Measurements from ENCODE around the gene NOP56.

Gene NOP56

DNA sequence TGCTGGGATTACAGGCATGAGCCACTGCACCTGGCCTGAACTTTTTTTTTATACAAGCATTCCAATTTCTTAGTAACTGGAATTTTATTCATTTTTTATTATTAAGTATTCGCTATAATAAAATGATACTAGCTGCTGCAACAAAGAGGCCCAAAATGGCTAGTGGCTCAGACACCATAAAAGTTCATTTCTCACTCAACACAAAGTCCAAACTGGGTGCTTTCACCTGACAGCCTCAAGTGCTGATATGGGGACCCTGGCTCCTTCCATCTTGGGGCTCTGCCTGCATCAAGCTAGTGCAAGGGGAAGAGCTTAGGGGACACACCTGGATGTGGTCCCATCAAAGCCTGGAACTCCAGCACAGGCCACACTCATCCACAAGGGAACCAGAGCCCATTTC is 12.2 kb upstream of the NOP56 start:
- DNase-seq (no peak), ATAC-seq (no peak)

DNA sequence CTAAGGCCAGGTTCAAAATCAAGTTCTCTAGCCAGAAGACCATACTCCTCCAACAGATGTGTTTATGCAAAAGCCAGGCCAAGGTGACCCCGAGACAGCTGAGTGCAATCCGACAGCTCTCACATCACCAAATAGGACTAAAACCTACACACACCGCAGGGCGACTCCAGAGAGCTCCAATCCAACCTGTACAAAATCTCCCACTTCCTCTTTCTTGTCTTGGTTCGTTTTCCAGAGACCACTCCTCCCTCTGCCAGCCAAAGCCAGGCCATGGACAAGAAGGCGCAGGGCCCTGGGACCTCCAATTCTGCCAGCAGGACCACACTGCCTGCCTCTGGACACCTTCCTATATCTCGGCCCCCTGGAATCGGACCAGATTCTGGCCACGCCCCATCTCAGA is 11.5 kb upstream of the NOP56 start:
- no peak for ATAC-seq
- DNase-seq = no peak

DNA sequence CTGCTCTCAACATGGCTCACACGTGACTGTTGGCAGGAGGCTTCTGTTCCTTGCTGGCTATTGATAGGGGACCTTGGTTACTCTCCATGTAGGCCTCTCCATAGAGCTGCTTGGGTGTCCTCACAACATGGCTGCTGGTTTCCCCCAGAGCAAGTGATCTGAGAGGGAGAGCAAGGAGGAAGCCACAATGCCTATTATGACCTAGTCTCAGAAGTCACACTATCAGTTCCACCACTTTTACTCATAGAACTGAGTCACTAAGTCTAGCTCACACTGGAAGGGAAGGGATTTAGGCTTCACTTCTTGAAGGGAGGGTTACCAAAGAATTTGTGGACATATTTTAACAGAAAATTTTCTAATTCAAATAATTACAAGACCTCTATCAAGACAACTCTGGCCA is 8.7 kb upstream of the NOP56 start:
- DNase-seq (no peak), ATAC-seq (peak; percentile 66)

DNA sequence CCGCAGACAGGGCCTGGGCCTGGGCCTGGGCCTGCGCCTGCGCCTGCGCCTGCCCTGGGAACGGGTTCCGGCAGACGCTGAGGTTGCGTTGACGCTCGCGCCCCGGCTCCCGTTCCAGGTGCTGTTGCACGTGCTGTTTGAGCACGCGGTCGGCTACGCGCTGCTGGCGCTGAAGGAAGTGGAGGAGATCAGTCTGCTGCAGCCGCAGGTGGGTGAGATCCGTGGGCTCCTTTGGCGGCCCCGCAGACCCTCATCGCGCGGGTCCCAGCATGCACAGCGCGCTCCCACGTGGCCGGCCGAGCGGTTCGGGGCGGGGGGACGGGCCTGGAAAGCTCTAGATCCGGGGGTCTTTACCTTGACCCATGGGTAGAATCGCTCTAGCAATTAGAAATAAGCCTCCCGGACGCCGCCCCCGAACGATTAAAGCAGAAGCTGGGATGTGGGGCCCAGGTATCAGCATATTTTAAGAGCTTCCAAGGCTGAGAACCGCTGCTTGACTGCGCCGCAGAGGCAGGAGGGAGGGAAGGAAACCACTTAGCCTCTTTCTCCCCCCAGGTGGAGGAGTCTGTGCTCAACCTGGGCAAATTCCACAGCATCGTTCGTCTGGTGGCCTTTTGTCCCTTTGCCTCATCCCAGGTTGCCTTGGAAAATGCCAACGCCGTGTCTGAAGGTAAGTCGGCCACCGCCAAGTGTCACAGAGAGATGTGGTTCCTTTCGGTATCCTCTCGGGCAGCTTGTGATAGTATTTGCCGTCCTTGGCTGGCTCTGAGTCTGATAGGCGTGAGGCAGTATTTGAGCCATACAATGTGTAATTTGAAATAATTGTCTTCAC is 508 bp downstream of the NOP56 start:
- DNase-seq (peak; percentile 62), ATAC-seq (peak; percentile 47)

DNA sequence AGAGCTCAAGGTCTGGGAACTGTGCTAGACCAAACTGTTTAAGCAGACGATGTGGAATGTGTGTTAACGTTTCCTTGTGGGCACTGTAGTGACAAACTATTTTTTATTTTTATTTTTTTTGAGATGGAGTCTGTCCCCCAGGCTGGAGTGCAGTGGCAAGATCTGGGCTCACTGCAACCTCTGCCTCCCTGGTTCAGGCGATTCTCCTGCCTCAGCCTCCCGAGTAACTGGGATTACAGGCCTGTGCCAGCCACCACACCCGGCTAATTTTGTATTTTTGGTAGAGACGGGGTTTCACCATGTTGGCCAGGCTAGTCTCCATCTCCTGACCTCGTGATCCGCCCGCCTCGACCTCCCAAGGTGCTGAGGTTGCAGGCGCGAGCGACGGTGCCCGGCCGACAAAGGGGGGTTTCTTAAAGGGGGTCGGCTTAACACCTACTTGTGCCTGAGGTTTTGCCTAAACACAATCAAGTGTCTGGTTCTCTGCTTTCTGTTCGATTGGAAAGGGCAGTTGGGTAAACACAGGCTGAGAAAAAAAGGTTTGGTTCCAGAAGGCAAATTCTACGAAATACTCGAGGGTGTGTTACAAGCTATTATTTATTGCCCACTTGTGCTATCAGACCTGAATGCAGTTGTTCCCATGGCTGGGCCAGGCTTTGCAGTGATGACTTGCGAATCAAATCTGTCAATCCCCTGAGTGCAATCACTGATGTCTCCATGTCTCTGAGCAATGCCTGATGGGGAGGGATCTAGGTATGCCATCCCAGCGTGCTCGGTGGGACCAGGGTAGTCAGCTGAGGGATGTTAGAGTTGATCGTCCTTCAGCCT is 1.3 kb downstream of the NOP56 start:
- DNase-seq (peak; percentile 10), ATAC-seq (no peak)

DNA sequence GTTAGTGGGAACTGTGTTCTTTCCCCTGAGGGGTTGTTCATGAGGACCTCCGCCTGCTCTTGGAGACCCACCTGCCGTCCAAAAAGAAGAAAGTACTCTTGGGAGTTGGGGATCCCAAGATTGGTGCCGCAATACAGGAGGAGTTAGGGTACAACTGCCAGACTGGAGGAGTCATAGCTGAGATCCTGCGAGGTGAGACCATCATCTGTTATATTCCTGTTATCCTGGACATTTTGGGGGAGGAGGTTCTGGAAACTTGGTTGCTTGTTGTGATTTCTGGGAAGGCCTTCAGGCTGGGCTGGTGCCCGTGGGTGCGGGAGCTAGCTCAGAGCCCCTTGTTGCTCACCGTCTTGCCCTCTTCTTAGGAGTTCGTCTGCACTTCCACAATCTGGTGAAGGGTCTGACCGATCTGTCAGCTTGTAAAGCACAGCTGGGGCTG is 2.0 kb downstream of the NOP56 start:
- DNase-seq = no peak

DNA sequence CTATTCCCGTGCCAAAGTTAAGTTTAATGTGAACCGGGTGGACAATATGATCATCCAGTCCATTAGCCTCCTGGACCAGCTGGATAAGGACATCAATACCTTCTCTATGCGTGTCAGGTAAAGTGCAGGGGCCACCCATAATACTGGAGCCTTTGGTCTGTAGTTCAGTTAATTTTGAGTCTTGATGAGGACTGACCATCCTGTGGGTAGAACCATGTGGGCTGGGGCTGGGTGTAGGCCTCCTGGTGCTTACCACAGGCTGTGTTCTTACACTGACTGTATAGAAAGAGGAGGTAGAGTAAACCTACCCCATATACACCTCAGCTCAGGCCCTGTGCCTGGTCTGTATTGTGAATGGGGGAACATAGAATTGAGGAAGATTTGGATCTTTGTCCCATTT is 2.4 kb downstream of the NOP56 start:
- no peak for DNase-seq
- no peak for ATAC-seq

More for the DNA sequence above, 2.0 kb downstream of the NOP56 start:
- no peak for ATAC-seq

DNA sequence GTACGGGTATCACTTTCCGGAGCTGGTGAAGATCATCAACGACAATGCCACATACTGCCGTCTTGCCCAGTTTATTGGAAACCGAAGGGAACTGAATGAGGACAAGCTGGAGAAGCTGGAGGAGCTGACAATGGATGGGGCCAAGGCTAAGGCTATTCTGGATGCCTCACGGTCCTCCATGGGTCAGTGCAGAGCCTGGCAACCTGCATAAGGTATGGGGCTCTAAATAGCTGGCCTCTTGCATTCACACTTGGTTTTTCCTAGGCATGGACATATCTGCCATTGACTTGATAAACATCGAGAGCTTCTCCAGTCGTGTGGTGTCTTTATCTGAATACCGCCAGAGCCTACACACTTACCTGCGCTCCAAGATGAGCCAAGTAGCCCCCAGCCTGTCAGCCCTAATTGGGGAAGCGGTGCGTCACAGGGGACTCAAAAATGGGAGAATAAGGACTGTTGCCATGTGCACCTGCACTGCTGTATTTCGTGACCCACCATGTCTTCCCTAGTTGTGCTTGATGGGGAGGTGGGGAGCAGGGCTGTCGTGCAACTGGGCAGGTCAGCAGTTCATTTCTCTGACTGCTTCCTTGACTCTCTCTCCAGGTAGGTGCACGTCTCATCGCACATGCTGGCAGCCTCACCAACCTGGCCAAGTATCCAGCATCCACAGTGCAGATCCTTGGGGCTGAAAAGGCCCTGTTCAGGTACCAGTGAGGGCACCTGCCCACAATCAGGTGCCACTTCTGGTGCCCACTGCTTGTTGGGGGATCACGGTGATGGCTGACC is 3.1 kb downstream of the NOP56 start:
- ATAC-seq = no peak

DNA sequence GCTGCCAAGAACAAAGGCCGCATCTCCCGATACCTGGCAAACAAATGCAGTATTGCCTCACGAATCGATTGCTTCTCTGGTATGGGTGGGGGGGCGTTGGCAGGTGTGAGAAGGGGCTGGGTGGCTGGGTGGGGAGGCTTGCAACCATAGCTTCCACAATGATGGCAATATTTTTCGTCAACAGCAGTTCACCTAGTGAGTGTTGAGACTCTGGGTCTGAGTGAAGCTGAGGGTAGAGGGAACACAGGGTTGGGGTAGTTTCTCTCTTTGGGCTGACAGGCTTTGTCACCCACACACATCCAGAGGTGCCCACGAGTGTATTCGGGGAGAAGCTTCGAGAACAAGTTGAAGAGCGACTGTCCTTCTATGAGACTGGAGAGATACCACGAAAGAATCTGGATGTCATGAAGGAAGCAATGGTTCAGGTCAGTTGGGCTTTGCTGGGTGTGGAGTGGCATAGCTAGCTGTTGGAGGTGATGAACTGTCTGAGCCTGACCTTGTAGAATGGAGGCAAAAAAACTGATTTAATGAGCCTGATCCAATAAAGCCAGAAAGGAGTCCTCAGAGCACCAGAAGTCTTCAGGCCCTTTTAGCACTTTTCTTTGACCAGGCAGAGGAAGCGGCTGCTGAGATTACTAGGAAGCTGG is 4.2 kb downstream of the NOP56 start:
- ATAC-seq (no peak), DNase-seq (no peak)

More for the DNA sequence above, 3.1 kb downstream of the NOP56 start:
- no peak for DNase-seq

DNA sequence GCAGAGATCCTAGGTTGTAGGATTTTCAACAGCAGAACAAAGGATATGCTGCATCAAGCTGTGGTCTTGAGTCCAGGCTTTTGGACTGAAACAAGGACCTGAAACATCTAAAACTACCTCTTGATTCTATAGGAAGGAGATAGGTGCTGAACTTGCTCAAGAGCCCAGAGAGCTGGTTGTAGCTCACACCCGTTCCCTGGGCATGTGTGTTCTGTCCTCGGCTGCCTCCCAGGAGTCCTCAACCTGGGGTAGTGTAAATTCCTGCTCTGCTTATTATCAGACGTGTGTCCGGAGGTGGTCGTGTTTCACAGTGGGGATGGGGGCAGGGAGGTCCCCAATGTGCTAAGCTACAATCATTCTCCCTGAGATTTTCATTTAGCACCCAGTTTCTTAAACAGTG is 4.8 kb downstream of the NOP56 start:
- DNase-seq (peak; percentile 14), ATAC-seq (no peak)

DNA sequence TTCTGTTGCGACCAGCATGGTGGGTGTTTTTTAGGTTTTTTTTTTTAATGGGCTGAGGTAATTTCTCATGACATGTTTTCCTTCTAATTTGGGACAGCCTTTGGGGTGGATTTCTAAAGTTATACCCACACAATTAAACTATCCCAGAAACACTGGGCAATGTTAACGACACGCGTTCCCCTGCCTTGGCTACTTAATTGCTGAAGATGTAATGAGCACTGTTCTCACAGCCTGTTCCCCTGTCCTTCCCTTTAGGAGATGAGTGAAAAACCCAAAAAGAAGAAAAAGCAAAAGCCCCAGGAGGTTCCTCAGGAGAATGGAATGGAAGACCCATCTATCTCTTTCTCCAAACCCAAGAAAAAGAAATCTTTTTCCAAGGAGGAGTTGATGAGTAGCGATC is 5.2 kb downstream of the NOP56 start:
- ATAC-seq (no peak), DNase-seq (no peak)

DNA sequence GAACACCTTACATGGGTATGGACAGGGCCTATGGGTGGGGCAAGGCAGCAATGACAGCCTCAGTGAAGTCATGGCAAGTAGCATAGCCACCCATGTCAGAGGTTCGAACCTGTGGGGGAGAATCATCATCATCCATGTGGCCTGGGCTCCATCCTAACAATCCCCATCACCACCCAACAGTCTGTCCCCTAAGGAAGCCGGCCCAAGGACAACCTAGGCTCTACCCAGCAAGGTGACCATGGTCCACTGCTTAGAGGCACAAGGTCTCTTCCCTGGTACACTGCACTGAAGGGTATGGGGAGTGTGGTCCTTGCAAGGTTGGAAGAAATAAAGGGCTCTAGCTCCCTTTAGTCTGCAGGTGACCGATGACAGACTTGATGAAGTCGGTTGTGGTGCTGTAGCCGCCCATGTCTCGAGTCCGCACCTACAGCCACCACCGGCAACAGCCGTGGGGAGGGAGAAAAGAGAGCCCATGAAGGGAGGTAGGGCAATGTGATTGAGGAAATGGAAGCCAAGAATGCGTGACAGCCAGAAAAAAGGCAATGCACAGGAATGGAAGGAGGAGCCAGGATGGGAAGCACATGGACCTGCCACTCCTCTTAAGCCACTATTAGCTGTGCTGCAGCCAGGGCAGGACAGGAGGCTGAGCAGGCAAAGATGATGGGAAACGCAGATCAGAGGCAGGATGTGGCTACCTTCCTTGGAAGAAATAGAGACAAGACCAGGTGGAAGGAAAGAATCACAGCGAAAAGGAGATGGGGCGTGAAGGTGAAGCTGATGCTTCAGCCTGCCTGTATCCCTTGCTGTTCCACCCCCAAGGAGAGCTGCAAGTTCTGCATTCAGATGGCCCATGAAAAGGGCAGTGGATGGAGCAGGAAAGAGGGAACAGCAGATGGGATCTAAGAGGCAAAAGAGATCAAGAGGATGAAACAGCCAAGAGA is 6.3 kb downstream of the NOP56 start:
- DNase-seq = peak; percentile 41
- peak; percentile 48 for ATAC-seq

DNA sequence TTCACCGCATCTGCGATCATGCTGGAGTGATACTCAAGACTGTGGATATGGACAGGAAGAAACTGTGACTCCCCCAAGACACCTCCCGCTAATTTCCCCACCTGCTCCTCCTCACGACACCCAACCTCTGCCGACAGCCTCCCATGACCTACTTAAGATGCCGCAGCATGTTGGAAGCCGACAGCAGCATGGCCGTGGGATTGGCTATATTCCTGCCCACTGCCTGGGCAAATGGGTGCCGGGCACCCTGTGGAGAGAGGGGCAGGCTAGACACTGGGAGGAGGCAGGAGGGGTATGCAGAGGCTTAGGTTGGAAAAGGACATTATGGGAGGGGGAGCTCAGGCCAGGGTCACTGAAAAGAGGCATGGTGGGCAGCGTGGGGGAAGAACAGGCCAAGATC is 7.1 kb downstream of the NOP56 start:
- ATAC-seq = no peak

DNA sequence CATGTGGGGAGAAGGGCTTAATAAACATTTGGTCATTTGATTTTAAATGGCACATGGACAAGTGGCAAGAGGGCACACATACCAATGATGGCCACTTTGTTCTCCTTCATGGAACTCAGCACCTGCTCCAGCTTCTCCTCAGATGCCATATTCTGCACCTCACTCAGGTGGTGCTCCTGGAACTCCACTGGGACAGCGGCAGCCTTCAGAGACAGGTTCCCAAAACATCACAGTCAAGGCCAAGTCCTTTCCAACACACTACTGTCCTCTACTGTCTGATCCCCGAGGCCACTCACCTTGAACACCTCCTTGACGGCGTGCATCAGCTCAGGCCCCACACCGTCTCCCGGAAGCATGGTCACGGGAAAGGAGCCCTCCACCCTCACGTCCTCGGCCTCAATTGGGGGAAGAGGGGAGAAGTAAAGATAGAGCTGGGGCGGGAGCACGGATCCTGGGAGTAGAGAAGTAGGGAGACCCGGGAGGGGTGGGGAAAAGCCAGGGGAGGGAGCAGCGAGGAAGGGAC is 11.0 kb downstream of the NOP56 start:
- no peak for ATAC-seq
- no peak for DNase-seq

More for the DNA sequence above, 7.1 kb downstream of the NOP56 start:
- no peak for DNase-seq

DNA sequence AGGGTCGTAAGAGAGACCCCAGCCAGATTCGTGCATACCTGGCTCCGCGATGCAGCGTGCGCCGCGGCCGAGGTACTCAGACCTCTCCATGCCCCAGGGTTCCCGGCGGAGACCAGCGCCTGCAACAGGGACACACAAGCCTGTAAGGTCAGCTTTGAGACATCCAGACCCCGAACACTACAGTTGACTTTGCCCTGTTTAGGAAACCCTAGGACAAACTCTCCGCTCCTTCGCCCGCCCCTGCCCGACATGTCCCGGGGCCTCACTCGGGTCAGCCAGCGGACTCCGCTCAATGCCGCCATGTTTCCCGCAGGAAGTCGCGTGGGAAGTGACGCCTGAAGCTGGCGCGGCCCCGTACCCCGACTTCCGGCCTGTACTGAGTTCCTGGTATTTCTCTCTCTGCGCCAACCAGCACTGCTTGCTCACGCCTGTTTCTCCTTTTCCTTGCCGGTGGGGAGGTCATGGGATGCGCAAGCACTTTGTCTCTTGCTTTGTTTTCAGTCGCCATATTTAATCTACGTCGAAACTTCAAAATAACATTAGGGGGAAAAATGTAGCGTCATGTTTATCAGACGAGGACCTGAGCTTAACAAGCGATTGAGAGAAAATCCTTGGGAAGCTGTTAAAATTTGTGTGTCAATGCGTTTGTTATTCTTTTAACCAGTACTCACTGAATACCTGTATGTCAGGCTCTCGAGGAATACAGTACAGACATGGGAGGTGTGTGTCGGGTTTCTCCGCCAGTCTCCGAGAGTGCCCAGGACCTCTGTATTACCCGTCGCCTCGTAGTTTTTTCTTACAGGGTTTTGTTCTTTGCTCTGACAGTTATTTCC is 11.7 kb downstream of the NOP56 start, which contains the start of gene IDH3B:
Gene IDH3B, minus strand, starts transcription at position 330 of the 833 bp plus-strand sequence. Its CDS starts 28 bp downstream, at position 302.
- ATAC-seq = peak; percentile 96
- peak; percentile 94 for DNase-seq

DNA sequence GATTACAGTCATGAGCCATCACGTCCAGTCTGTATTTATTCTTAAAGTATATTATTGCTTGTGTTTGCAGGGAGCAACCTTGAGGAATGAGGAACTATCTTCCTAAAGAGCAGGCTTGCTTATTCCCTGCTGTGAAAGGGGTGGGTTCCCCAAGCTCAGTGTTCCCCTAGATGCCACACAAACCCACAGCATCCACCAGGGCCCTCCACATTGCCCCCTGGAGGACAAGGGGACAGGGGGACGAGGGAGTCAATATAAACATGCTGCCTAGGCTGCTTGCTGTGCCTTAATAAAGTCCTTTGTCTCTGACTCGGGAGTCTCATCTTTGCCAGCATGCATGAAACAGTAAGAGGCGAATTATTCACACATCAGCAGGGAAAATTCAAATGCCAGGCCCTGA is 19.5 kb downstream of the NOP56 start:
- DNase-seq = no peak
- peak; percentile 28 for ATAC-seq

DNA sequence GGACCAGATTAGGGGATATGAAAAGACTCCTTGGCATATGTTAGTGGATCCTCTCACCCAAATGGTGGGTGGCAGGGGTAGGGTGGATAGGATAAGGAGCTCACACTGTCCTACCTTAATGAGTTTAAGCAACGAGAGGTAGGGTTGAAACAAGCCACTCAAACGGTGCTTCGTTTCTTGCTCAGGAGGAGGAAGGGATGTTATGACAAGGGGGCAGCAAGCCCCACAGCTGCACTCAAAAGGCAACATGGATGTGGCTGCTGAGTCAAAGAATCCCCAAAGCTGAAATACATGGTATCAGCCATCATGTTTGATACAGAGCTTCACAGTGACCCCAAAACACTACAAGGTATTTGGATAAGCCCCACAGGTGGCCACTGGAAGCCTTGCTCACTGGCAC is 20.0 kb downstream of the NOP56 start:
- no peak for ATAC-seq

DNA sequence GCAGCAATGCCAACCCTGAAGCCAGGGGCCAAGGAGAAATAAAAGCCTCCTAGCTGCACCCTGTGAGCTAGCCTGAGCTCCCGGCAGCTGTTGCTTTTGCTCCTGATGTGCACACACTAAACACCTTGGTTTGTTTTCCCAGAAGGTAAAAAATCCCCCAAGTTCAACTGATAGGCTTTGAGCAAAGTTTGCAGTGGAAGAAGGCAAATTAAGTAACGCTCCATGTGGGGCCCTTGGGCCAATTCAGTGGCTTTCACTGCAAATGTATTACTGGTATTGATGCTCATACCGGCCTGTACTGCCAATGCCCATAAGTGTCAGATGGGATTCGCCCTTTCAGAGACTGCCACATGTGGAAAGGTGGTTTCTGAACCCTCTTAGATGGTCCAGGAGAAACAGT is 21.0 kb downstream of the NOP56 start:
- ATAC-seq = no peak
- DNase-seq = no peak

More for the DNA sequence above, 20.0 kb downstream of the NOP56 start:
- DNase-seq = no peak

DNA sequence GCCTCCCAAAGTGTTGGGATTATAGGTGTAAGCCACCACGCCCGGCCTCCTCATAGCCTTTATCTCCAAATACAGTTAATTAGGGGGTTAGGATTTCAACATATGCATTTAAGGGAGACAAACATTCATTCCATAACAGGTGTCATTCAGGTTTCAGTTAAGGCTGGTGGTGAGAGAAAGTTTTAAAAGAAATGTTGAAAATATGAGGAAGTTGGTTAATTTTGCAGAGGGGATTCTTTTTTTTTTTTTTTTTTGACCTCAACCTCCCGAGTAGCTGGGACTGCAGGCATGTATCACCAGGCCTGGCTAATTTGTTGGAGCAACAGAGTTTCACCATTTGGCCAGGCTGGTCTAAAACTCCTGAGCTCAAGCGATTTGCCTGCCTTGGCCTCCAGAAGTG is 27.6 kb downstream of the NOP56 start:
- DNase-seq = no peak
- ATAC-seq = no peak

Measured in stimulated activated naive CD8-positive, alpha-beta T cell treated with anti-CD3 and anti-CD28 coated beads, Interleukin-15, Interleukin-2, amounts not matched to agents 100 U/mL and 50 U/mL, for 24 hours (primary cell).